Panc1 (cell line): Measurements from ENCODE around the gene CUEDC1. TPM values are rescaled to one million over a fixed set of nuclear protein-coding genes. Genes with fewer than 3 reads are reported as not detected.
A peak's percentile ranks its signal among the peaks of the same experiment; 100 is the strongest.

ENCODE experiments used
- ATAC-seq: fragments of 200-7000 bp; cut with Tn5 transposase; 2 replicates; pipeline ENCODE4 v1.9.1; 2020; ENCODE audit warnings: mild to moderate bottlenecking, moderate library complexity
- BruUV-seq: library from RNA; stranded (reverse); fragments of 400-500 nt; replicated peaks from 2 replicates; lab custom pipeline; 2021; lab: Mats Ljungman, UMichigan
- CTCF ChIA-PET: fragments of 300-600 bp; sonication (Branson Sonifier 250); formaldehyde crosslinking; loops from one replicate; lab custom pipeline; 2022; ENCODE audit warnings: antibody characterized with exemption; lab: Charles Lee
- POLR2A ChIA-PET: fragments of 300-600 bp; sonication (Branson Sonifier 250); formaldehyde crosslinking; loops from one replicate; lab custom pipeline; 2022; ENCODE audit warnings: antibody characterized with exemption; lab: Charles Lee
- DNase-seq: peaks from one replicate; pipeline ENCODE4 v3.0.0-alpha.2; 2010; ENCODE audit warnings: low read depth, low spot score
- H3K27ac ChIP-seq: 2 replicates; pipeline ENCODE4 v1.5.1; 2011; ENCODE audit warnings: mild to moderate bottlenecking, low read length, inconsistent platforms
- H3K27me3 ChIP-seq: fragments of 200-500 bp; sonication (Bioruptor generic); 2 replicates; pipeline ENCODE4 v1.6.0; 2014; ENCODE audit warnings: low read length, inconsistent platforms; ENCODE audit not compliant: control insufficient read depth, insufficient read depth
- H3K36me3 ChIP-seq: fragments of 200-500 bp; sonication (Bioruptor generic); 2 replicates; pipeline ENCODE4 v1.5.1; 2014; ENCODE audit warnings: inconsistent platforms, mild to moderate bottlenecking, low read length, moderate library complexity; ENCODE audit not compliant: control insufficient read depth, insufficient read depth
- H3K4me1 ChIP-seq: 2 replicates; pipeline ENCODE4 v1.5.1; 2011; ENCODE audit warnings: inconsistent platforms, mild to moderate bottlenecking, low read length, moderate library complexity; ENCODE audit not compliant: control insufficient read depth, insufficient read depth
- H3K4me3 ChIP-seq, 2 experiments: 2 replicates each; pipeline ENCODE4 v1.5.1; 2011 to 2012; ENCODE audit warnings: low read depth in 2 of 2, low read length in 2 of 2, mild to moderate bottlenecking in 2 of 2, inconsistent platforms in 1 of 2, moderate library complexity in 1 of 2
- H3K9me3 ChIP-seq: fragments of 200-500 bp; sonication (Bioruptor generic); 2 replicates; pipeline ENCODE4 v1.5.1; 2014; ENCODE audit warnings: low read depth, mild to moderate bottlenecking, inconsistent platforms, low read length, moderate library complexity; ENCODE audit not compliant: control insufficient read depth, insufficient read depth
- POLR2AphosphoS5 ChIP-seq: IDR thresholded peaks from 2 replicates; pipeline ENCODE4 v1.6.1; 2012; ENCODE audit warnings: mild to moderate bottlenecking, low read depth, low read length, moderate library complexity
- SIN3A ChIP-seq: IDR thresholded peaks from 2 replicates; pipeline ENCODE4 v1.6.1; 2012; ENCODE audit warnings: low read depth, mild to moderate bottlenecking, low read length, moderate library complexity, borderline replicate concordance; ENCODE audit not compliant: insufficient read depth
- in situ Hi-C: cut with HindIII; loops from 2 replicates; pipeline ENCODE4 v1.10.0; 2016; ENCODE audit warnings: low sequenced_read_pairs, low pct_unique_long_range_greater_than_20kb
- intact Hi-C: fragments of 100-400 bp; cut with micrococcal nuclease; formaldehyde crosslinking; loops from one replicate; pipeline ENCODE4 v1.10.0; 2022; ENCODE audit not compliant: unreplicated experiment
- total RNA-seq: library from RNA; stranded (reverse); gene quantifications from one replicate; pipeline ENCODE4 v1.2.1, GENCODE V29; 2021; ENCODE audit not compliant: unreplicated experiment
- TF ChIP-seq, protein P1 (sequence below), 2 experiments: IDR thresholded peaks; 2 replicates each; pipeline ENCODE4 v1.6.1; 2011 to 2012; ENCODE audit warnings: low read depth in 2 of 2, control low read depth in 1 of 2, low read length in 1 of 2, mild to moderate bottlenecking in 1 of 2, moderate library complexity in 1 of 2; ENCODE audit not compliant: insufficient read depth in 1 of 2

CUEDC1 gene
- total RNA-seq, 1 experiment from 2014 or later, result 103 TPM

DNA sequence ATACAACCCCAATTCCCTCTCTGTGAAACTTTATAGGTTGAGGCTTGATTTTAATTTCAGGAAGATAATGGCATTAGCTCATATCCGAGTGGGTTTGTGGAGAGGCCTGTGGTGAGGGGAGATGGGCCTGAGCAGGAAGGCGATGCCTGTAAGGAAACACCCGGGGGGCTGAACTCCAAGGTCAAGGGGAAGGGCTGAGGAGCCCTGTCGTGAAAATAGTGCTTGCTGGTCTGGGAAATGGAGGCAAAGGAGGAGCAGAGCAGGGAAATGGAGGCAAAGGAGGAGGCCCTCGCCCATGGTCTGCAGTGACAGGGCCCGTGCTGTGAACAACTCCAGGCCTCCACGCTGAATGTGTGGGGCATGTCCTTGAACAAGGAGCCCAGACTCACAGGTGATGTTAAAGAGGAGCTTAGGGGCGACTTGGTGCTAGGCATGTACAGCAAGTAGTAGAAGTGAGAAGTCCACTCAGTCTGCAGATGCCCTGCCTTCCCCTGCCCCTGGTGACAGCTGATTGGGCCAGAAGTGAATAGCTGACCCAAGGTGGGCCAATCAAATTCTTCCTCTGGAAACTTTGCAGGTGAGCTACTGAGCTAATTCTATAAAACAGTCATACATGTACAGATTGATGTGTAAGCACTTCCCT, 143.5 kb downstream of the CUEDC1 start:
- Histone ChIP-seq H3K27me3 (peaks cover 18% of the 10 kb centered on the region), H3K4me1 (no peaks in the 10 kb centered on the region), H3K36me3 (no peaks in the 10 kb centered on the region), H3K9me3 (no peaks in the 10 kb centered on the region), H3K4me3 (no peak overlapping the region), H3K27ac (no peak overlapping the region)
- no peak for DNase-seq
- CTCF ChIA-PET, result interaction anchor here (0.8 kb wide), 1 partner anchor 28 kb away, joined by 4 read pairs; no protein-coding TSS in a partner anchor
- intact Hi-C loops, result no loop called here
- no TSS peak for BruUV-seq
- POLR2A ChIA-PET, result no interaction called here
- TF ChIP-seq, protein P1, sequence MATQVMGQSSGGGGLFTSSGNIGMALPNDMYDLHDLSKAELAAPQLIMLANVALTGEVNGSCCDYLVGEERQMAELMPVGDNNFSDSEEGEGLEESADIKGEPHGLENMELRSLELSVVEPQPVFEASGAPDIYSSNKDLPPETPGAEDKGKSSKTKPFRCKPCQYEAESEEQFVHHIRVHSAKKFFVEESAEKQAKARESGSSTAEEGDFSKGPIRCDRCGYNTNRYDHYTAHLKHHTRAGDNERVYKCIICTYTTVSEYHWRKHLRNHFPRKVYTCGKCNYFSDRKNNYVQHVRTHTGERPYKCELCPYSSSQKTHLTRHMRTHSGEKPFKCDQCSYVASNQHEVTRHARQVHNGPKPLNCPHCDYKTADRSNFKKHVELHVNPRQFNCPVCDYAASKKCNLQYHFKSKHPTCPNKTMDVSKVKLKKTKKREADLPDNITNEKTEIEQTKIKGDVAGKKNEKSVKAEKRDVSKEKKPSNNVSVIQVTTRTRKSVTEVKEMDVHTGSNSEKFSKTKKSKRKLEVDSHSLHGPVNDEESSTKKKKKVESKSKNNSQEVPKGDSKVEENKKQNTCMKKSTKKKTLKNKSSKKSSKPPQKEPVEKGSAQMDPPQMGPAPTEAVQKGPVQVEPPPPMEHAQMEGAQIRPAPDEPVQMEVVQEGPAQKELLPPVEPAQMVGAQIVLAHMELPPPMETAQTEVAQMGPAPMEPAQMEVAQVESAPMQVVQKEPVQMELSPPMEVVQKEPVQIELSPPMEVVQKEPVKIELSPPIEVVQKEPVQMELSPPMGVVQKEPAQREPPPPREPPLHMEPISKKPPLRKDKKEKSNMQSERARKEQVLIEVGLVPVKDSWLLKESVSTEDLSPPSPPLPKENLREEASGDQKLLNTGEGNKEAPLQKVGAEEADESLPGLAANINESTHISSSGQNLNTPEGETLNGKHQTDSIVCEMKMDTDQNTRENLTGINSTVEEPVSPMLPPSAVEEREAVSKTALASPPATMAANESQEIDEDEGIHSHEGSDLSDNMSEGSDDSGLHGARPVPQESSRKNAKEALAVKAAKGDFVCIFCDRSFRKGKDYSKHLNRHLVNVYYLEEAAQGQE (IDR thresholded peaks at IDR 0.05; ENCODE audit: insufficient read depth in 1 of 2, low read depth in 2 of 2, low read length in 1 of 2), result no peak
- TF ChIP-seq POLR2AphosphoS5 (no peak), SIN3A (no peak)
- ATAC-seq, result 0 out of 2 replicates have a peak, but pooled peaks have one; percentile 43
- in situ Hi-C loops, result no loop called here

Other genes with a start within 250 kb of the CUEDC1 start
- gene CCDC182, start 210.1 kb downstream of the CUEDC1 start, total RNA-seq, result not detected
- 85.4 TPM for gene MRPS23, start 105.4 kb downstream of the CUEDC1 start, total RNA-seq
- gene VEZF1, start 32.8 kb upstream of the CUEDC1 start, total RNA-seq, result 73.5 TPM
- 362 TPM for gene SRSF1, start 51.8 kb upstream of the CUEDC1 start, total RNA-seq
- 19.8 TPM for gene DYNLL2, start 128.0 kb upstream of the CUEDC1 start, total RNA-seq
- 0.05 TPM for gene OR4D1, start 193.0 kb upstream of the CUEDC1 start, total RNA-seq
- not detected for gene OR4D2, start 211.6 kb upstream of the CUEDC1 start, total RNA-seq
- gene EPX, start 237.3 kb upstream of the CUEDC1 start, total RNA-seq, result not detected